Activated naive CD8-positive, alpha-beta T cell treated with anti-CD3 and anti-CD28 coated beads for 36 hours (primary cell): Measurements from ENCODE around the gene CCL18. TPM values are rescaled to one million over a fixed set of nuclear protein-coding genes. Genes with fewer than 3 reads are reported as not detected.
"Not testable (repeated sequence)": the region's sequence is repeated elsewhere in the genome, so short reads cannot be mapped to it uniquely, and the experiment has no call there.

ENCODE experiments used
- DNase-seq: peaks from one replicate; pipeline ENCODE4 v3.0.0; 2021
- H3K27ac Mint-ChIP-seq: one replicate; pipeline ENCODE4 v1.8.0; 2022; ENCODE audit warnings: mild to moderate bottlenecking, moderate library complexity, mixed read lengths
- H3K27me3 Mint-ChIP-seq: one replicate; pipeline ENCODE4 v1.8.0; 2022; ENCODE audit warnings: mild to moderate bottlenecking, mixed read lengths
- H3K36me3 Mint-ChIP-seq: one replicate; pipeline ENCODE4 v1.8.0; 2021; ENCODE audit warnings: mild to moderate bottlenecking, mixed read lengths
- H3K4me1 Mint-ChIP-seq: one replicate; pipeline ENCODE4 v1.8.0; 2021; ENCODE audit warnings: mixed read lengths
- H3K4me3 Mint-ChIP-seq: one replicate; pipeline ENCODE4 v1.8.0; 2022; ENCODE audit warnings: mild to moderate bottlenecking, moderate library complexity, mixed read lengths
- H3K9me3 Mint-ChIP-seq: one replicate; pipeline ENCODE4 v1.8.0; 2022; ENCODE audit warnings: mixed read lengths
- total RNA-seq, 2 experiments: library from RNA; stranded (reverse); gene quantifications; one replicate each; pipeline ENCODE4 v1.2.3, GENCODE V29; 2021

CCL18 gene
- total RNA-seq, 2 experiments from 2014 or later: not detected

- Mint-ChIP-seq H3K27me3 (peaks cover 29% of the 10 kb centered on the region), H3K4me1 (peaks cover 35% of the 10 kb centered on the region), H3K36me3 (peaks cover 6% of the 10 kb centered on the region), H3K27ac (peak overlapping the region; percentile 25), H3K4me3 (no peak overlapping the region), H3K9me3 (no peaks in the 10 kb centered on the region)
- no peak for DNase-seq
Measured at GRCh38 chr17:36105781-36106492, 41.9 kb downstream of the CCL18 start.

- no peak overlapping the region for H3K27ac Mint-ChIP-seq
- peaks cover 6% of the 10 kb centered on the region for H3K36me3 Mint-ChIP-seq
- no peaks in the 10 kb centered on the region for H3K9me3 Mint-ChIP-seq
- H3K27me3 Mint-ChIP-seq: peaks cover 29% of the 10 kb centered on the region
- H3K4me3 Mint-ChIP-seq: no peak overlapping the region
- DNase-seq: no peak
- peaks cover 35% of the 10 kb centered on the region for H3K4me1 Mint-ChIP-seq
Measured at GRCh38 chr17:36106493-36106835, 42.4 kb downstream of the CCL18 start.

GRCh38 chr17:36107660-36108059 lies 43.6 kb downstream of the CCL18 start:
- Mint-ChIP-seq H3K27ac (no peak overlapping the region), H3K36me3 (peaks cover 9% of the 10 kb centered on the region), H3K4me3 (no peak overlapping the region), H3K9me3 (peaks cover 9% of the 10 kb centered on the region), H3K4me1 (peaks cover 33% of the 10 kb centered on the region), H3K27me3 (peaks cover 28% of the 10 kb centered on the region)
- no peak for DNase-seq

- not testable (repeated sequence) for H3K4me3 Mint-ChIP-seq, H3K27ac Mint-ChIP-seq, DNase-seq, H3K36me3 Mint-ChIP-seq
- peaks cover 27% of the 10 kb centered on the region for H3K4me1 Mint-ChIP-seq
- H3K27me3 Mint-ChIP-seq: peaks cover 25% of the 10 kb centered on the region
- peaks cover 12% of the 10 kb centered on the region for H3K9me3 Mint-ChIP-seq
Measured at GRCh38 chr17:36108265-36108664, 44.2 kb downstream of the CCL18 start.

GRCh38 chr17:36111068-36111490 lies 47.0 kb downstream of the CCL18 start:
- H3K4me3 Mint-ChIP-seq: no peak overlapping the region
- peaks cover 16% of the 10 kb centered on the region for H3K4me1 Mint-ChIP-seq
- no peak for DNase-seq
- peaks cover 11% of the 10 kb centered on the region for H3K27me3 Mint-ChIP-seq
- peaks cover 16% of the 10 kb centered on the region for H3K9me3 Mint-ChIP-seq
- H3K27ac Mint-ChIP-seq: no peak overlapping the region
- H3K36me3 Mint-ChIP-seq: peaks cover 4% of the 10 kb centered on the region

- DNase-seq: no peak
- Mint-ChIP-seq H3K36me3 (peaks cover 4% of the 10 kb centered on the region), H3K4me3 (no peak overlapping the region), H3K4me1 (peaks cover 19% of the 10 kb centered on the region), H3K27ac (no peak overlapping the region), H3K27me3 (peaks cover 7% of the 10 kb centered on the region), H3K9me3 (peaks cover 16% of the 10 kb centered on the region)
Measured at GRCh38 chr17:36112572-36112971, 48.5 kb downstream of the CCL18 start.

GRCh38 chr17:36113131-36113530 lies 49.1 kb downstream of the CCL18 start:
- not testable (repeated sequence) for H3K36me3 Mint-ChIP-seq

GRCh38 chr17:36114971-36115648 lies 51.0 kb downstream of the CCL18 start:
- not testable (repeated sequence) for H3K27me3 Mint-ChIP-seq, DNase-seq

More at GRCh38 chr17:36113131-36113530, 49.1 kb downstream of the CCL18 start:
- H3K27me3 Mint-ChIP-seq, H3K4me3 Mint-ChIP-seq, H3K27ac Mint-ChIP-seq, DNase-seq: not testable (repeated sequence)
- H3K4me1 Mint-ChIP-seq: peaks cover 17% of the 10 kb centered on the region
- peaks cover 16% of the 10 kb centered on the region for H3K9me3 Mint-ChIP-seq

GRCh38 chr17:36115649-36115977 lies 51.5 kb downstream of the CCL18 start:
- not testable (repeated sequence) for H3K27ac Mint-ChIP-seq, DNase-seq, H3K36me3 Mint-ChIP-seq, H3K4me3 Mint-ChIP-seq
- Mint-ChIP-seq H3K4me1 (peaks cover 25% of the 10 kb centered on the region), H3K27me3 (peaks cover 10% of the 10 kb centered on the region), H3K9me3 (peaks cover 19% of the 10 kb centered on the region)

More at GRCh38 chr17:36114971-36115648, 51.0 kb downstream of the CCL18 start:
- H3K9me3 Mint-ChIP-seq: peaks cover 17% of the 10 kb centered on the region
- H3K4me1 Mint-ChIP-seq: peaks cover 22% of the 10 kb centered on the region
- not testable (repeated sequence) for H3K27ac Mint-ChIP-seq, H3K4me3 Mint-ChIP-seq, H3K36me3 Mint-ChIP-seq

- Mint-ChIP-seq H3K36me3 (peaks cover 2% of the 10 kb centered on the region), H3K4me3 (no peak overlapping the region), H3K4me1 (peaks cover 27% of the 10 kb centered on the region), H3K27ac (peak overlapping the region; percentile 70), H3K27me3 (peaks cover 20% of the 10 kb centered on the region), H3K9me3 (peaks cover 9% of the 10 kb centered on the region)
- DNase-seq: peak; percentile 16
Measured at GRCh38 chr17:36117505-36118382, 53.7 kb downstream of the CCL18 start.

GRCh38 chr17:36118477-36119353 lies 54.6 kb downstream of the CCL18 start:
- no peak for DNase-seq
- H3K36me3 Mint-ChIP-seq: peaks cover 2% of the 10 kb centered on the region
- peaks cover 24% of the 10 kb centered on the region for H3K27me3 Mint-ChIP-seq
- H3K9me3 Mint-ChIP-seq: peaks cover 6% of the 10 kb centered on the region
- no peak overlapping the region for H3K4me3 Mint-ChIP-seq
- peaks cover 27% of the 10 kb centered on the region for H3K4me1 Mint-ChIP-seq
- peak overlapping the region; percentile 70 for H3K27ac Mint-ChIP-seq

GRCh38 chr17:36120221-36120620 lies 56.1 kb downstream of the CCL18 start:
- peaks cover 27% of the 10 kb centered on the region for H3K4me1 Mint-ChIP-seq
- no peak overlapping the region for H3K4me3 Mint-ChIP-seq
- H3K36me3 Mint-ChIP-seq: peaks cover 2% of the 10 kb centered on the region
- H3K27ac Mint-ChIP-seq: no peak overlapping the region
- peaks cover 24% of the 10 kb centered on the region for H3K27me3 Mint-ChIP-seq
- H3K9me3 Mint-ChIP-seq: peaks cover 2% of the 10 kb centered on the region
- DNase-seq: no peak

GRCh38 chr17:36121099-36121498 lies 57.0 kb downstream of the CCL18 start:
- not testable (repeated sequence) for H3K9me3 Mint-ChIP-seq, DNase-seq, H3K36me3 Mint-ChIP-seq, H3K4me3 Mint-ChIP-seq, H3K27ac Mint-ChIP-seq
- Mint-ChIP-seq H3K4me1 (peaks cover 27% of the 10 kb centered on the region), H3K27me3 (peaks cover 28% of the 10 kb centered on the region)
